K562 (cell line): Measurements from ENCODE around the gene RNF121. TPM values are rescaled to one million over a fixed set of nuclear protein-coding genes. Genes with fewer than 3 reads are reported as not detected.
"Not testable (repeated sequence)": the region's sequence is repeated elsewhere in the genome, so short reads cannot be mapped to it uniquely, and the experiment has no call there.

Experiments used
- ATAC-seq: fragments of 200-7000 bp; cut with Tn5 transposase; 3 replicates; pipeline ENCODE4 v1.9.1; 2020; ENCODE audit warnings: moderate library complexity
- BruUV-seq: library from RNA; stranded (reverse); fragments of 400-500 nt; replicated peaks from 2 replicates; lab custom pipeline; 2021; lab: Mats Ljungman, UMichigan
- CTCF ChIA-PET: fragments of 300-600 bp; formaldehyde crosslinking; extraction: SDS; loops from one replicate; lab custom pipeline; 2021; ENCODE audit warnings: low intra/inter-chr PET ratio; lab: Yijun Ruan, JAX
- POLR2A ChIA-PET: fragments of 300-600, 350-650 bp; sonication (Branson Sonifier 250); formaldehyde crosslinking; extraction: SDS; loops from one replicate; lab custom pipeline; 2021; ENCODE audit warnings: antibody characterized with exemption, inconsistent platforms; lab: Yijun Ruan, JAX
- DNase-seq, 4 experiments: peaks; one replicate each; pipeline versions ENCODE4 v3.0.0 to v3.0.0-alpha.2; 2011 to 2018; ENCODE audit warnings: low spot score in 3 of 4, mixed read lengths in 3 of 4; ENCODE audit errors: extremely low read depth in 1 of 4
- FAIRE-seq: peaks from 2 replicates; lab custom pipeline; 2011; peaks lifted over from hg19 to GRCh38; lab: Jason Lieb, UNC
- H2AFZ ChIP-seq: 2 replicates; pipeline ENCODE4 v1.6.0; 2011; ENCODE audit warnings: low read depth, low read length, control low read depth, inconsistent platforms
- H3K27ac ChIP-seq: fragments of 200-600 bp; 3 replicates; pipeline ENCODE4 v1.8.0; 2011; ENCODE audit warnings: low read depth, mild to moderate bottlenecking, control low read depth, inconsistent platforms, low read length, moderate library complexity, mixed read lengths; ENCODE audit errors: extremely low read depth
- H3K27me3 ChIP-seq, 2 experiments: fragments of 300-600 bp in 1 of 2; 2 replicates in 1 of 2; 3 replicates in 1 of 2; pipeline versions ENCODE4 v1.6.0 to v1.8.0; 2011; ENCODE audit warnings: inconsistent platforms in 2 of 2, low read length in 2 of 2, mild to moderate bottlenecking in 1 of 2, mixed read lengths in 1 of 2, moderate library complexity in 1 of 2; ENCODE audit not compliant: control insufficient read depth in 2 of 2, insufficient read depth in 2 of 2
- H3K36me3 ChIP-seq: fragments of 300-600 bp; 3 replicates; pipeline ENCODE4 v1.8.0; 2011; ENCODE audit warnings: mild to moderate bottlenecking, low read length, inconsistent platforms; ENCODE audit not compliant: control insufficient read depth, insufficient read depth
- H3K4me1 ChIP-seq, 2 experiments: fragments of 200-600 bp in 1 of 2; replicated peaks in 1 of 2; 2 replicates in 1 of 2; 3 replicates in 1 of 2; pipeline versions ENCODE4 v1.5.1 to v1.8.0; 2011; ENCODE audit warnings: inconsistent platforms in 2 of 2, low read length in 2 of 2, mild to moderate bottlenecking in 1 of 2, mixed read lengths in 1 of 2, moderate library complexity in 1 of 2; ENCODE audit not compliant: control insufficient read depth in 2 of 2, insufficient read depth in 2 of 2
- H3K4me2 ChIP-seq: 2 replicates; pipeline ENCODE4 v1.6.1; 2011; ENCODE audit warnings: low read length, control low read depth, inconsistent platforms, mixed read lengths; ENCODE audit not compliant: insufficient read depth
- H3K4me3 ChIP-seq: fragments of 200-600 bp; sonication (generic), shearing (Covaris generic); 2 replicates; pipeline ENCODE4 v1.5.1; 2016; ENCODE audit warnings: control low read depth, inconsistent platforms
- H3K79me2 ChIP-seq: fragments of 200-600 bp; 3 replicates; pipeline ENCODE4 v1.8.0; 2011; ENCODE audit warnings: low read length, inconsistent platforms; ENCODE audit not compliant: control insufficient read depth, insufficient read depth
- H3K9ac ChIP-seq, 2 experiments: 2 replicates each; pipeline versions ENCODE4 v1.6.0 to v1.6.1; 2011; ENCODE audit warnings: low read depth in 2 of 2, low read length in 2 of 2, control low read depth in 1 of 2, inconsistent platforms in 1 of 2, mild to moderate bottlenecking in 1 of 2, mixed read lengths in 1 of 2; ENCODE audit not compliant: insufficient read depth in 1 of 2
- H3K9me1 ChIP-seq: one replicate; pipeline ENCODE4 v1.6.0; 2011; ENCODE audit warnings: inconsistent platforms, mild to moderate bottlenecking, low read length, moderate library complexity; ENCODE audit not compliant: control insufficient read depth, insufficient read depth
- H3K9me3 ChIP-seq: replicated peaks from 2 replicates; pipeline ENCODE4 v1.5.1; 2011; ENCODE audit warnings: low read depth, low read length, inconsistent platforms; ENCODE audit not compliant: control insufficient read depth, insufficient read depth
- H4K20me1 ChIP-seq: replicated peaks from 2 replicates; pipeline ENCODE4 v1.6.1; 2011; ENCODE audit warnings: low read length, inconsistent platforms, mixed read lengths; ENCODE audit not compliant: control insufficient read depth, insufficient read depth
- DEAF1 ChIP-seq: fragments of 450-650 bp; formaldehyde crosslinking; IDR thresholded peaks from 2 replicates; pipeline ENCODE4 v1.4.0; 2020; ENCODE audit warnings: mild to moderate bottlenecking, moderate library complexity
- TEAD2 ChIP-seq: fragments of 450-650 bp; IDR thresholded peaks from 2 replicates; pipeline ENCODE4 v1.6.1; 2016; ENCODE audit warnings: missing genetic modification characterization, control low read depth, missing compliant biosample characterization
- WGBS: fragments of 100-300 bp; shearing (Covaris generic); methylation state at CpG from one replicate; pipeline ENCODE4 v1.1.6; 2016; ENCODE audit warnings: low coverage, mixed read lengths; ENCODE audit not compliant: insufficient coverage; ENCODE audit errors: missing lambda C conversion rate; 5-methylcytosine and 5-hydroxymethylcytosine counted together
- in situ Hi-C: fragments of 300-500 bp; cut with MboI; formaldehyde crosslinking; loops from 4 replicates; pipeline ENCODE4 v1.15.0; 2018; ENCODE audit warnings: inconsistent platforms, mixed read lengths
- intact Hi-C: fragments of 100-400 bp; cut with micrococcal nuclease; formaldehyde crosslinking; loops from 2 replicates; pipeline ENCODE4 v1.14.2; 2022
- polyA plus RNA-seq, 8 experiments: library from polyadenylated mRNA; depleted of rRNA in 4 of 8; stranded (reverse) in 5 of 8; unstranded in 3 of 8; fragments of >200 nt; fragmentation: Nextera tagmentation in 2 of 8; fragmentation: Illumina TruSeq in 1 of 8; extraction: Ambion mirVana in 2 of 8; extraction: Trizol in 1 of 8; gene quantifications; 2 replicates each; pipeline versions ENCODE4 v1.2.1 to v1.2.3, GENCODE V29; 2011 to 2014; ENCODE audit warnings: inconsistent platforms in 1 of 8, missing spikeins in 1 of 8
- total RNA-seq, 7 experiments: library from RNA; depleted of rRNA in 6 of 7; stranded (reverse); fragments of >200 nt in 6 of 7; fragmentation: Illumina TruSeq in 2 of 7; extraction: Trizol in 2 of 7; gene quantifications; 2 replicates each; pipeline versions ENCODE4 v1.2.1 to v1.2.3, GENCODE V29; 2011 to 2021; ENCODE audit warnings: low replicate concordance in 1 of 7

Gene RNF121
- total and polyA plus RNA-seq, 9 of the 15 experiments (the other 6 are each of a cell fraction or from before 2014, with no cell fraction given) = 8.0 to 63.4 (median 20.5) TPM

GRCh38 chr11:71895961-71896360, 32.9 kb upstream of the RNF121 start (continued):
- no peak for TF ChIP-seq DEAF1 (CRISPR knock-in tag)
- TF ChIP-seq TEAD2 (tag) = no peak

- H3K27ac ChIP-seq, intact Hi-C loops, FAIRE-seq, H3K27me3 ChIP-seq, H3K9me3 ChIP-seq, in situ Hi-C loops, H3K9ac ChIP-seq, ATAC-seq, H3K9me1 ChIP-seq, H3K4me3 ChIP-seq, POLR2A ChIA-PET, CTCF ChIA-PET, H4K20me1 ChIP-seq, H3K36me3 ChIP-seq, H2AFZ ChIP-seq, H3K4me2 ChIP-seq, DNase-seq, H3K4me1 ChIP-seq, BruUV-seq, H3K79me2 ChIP-seq: not testable (repeated sequence)
- 51% methylated on average over 14 of the region's 14 CpGs for whole genome bisulfite sequencing
Observed at GRCh38 chr11:71901137-71901536, 27.7 kb upstream of the RNF121 start.
